ENCODE data around the gene SRRM5. TPM values are rescaled to one million over a fixed set of nuclear protein-coding genes. Genes with fewer than 3 reads are reported as not detected.

The SRRM5 gene
- total RNA-seq, 4 donors from 2014 or later = 0.13 to 0.42 (median 0.25) TPM

DNA sequence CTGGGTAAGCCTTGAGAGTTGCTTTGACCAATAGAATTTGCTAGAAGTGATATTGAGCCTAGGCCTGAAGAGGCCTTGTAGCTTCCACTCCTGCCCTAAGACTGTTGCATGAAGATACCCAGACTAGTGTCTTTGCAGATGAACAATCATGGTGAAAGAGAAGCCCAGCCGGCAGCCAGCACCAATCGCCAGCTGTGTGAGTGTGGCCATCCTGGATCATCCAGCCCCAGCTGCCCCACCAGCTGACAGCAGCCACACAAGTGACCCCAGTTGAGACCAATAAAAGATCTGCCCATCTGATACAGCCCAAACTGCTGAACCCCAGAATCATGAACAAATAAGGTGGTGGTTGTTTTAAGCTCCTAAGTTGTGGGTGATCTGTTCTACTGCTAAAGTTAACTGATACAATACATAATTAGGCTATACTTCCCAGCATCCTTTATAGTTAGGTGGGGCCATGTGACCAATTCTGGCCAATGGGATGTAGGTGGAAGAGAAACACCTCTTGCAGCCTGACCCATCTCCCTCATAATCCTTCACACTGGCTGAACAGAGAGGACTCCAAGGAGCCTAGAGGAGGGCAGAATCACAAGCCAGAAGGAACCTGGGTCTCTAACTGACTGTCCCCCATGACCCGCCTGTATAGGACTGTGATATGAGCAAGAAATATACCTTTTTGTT, 16.9 kb downstream of the SRRM5 start:
- DNase-seq (ENCODE audit: extremely low spot score) = no peak
- TF ChIP-seq POLR2A (IDR thresholded peaks at IDR 0.05; ENCODE audit: low read depth) (no peak), POLR2AphosphoS5 (IDR thresholded peaks at IDR 0.05) (no peak), EP300 (IDR thresholded peaks at IDR 0.05) (no peak)
- TF ChIP-seq, protein P1, sequence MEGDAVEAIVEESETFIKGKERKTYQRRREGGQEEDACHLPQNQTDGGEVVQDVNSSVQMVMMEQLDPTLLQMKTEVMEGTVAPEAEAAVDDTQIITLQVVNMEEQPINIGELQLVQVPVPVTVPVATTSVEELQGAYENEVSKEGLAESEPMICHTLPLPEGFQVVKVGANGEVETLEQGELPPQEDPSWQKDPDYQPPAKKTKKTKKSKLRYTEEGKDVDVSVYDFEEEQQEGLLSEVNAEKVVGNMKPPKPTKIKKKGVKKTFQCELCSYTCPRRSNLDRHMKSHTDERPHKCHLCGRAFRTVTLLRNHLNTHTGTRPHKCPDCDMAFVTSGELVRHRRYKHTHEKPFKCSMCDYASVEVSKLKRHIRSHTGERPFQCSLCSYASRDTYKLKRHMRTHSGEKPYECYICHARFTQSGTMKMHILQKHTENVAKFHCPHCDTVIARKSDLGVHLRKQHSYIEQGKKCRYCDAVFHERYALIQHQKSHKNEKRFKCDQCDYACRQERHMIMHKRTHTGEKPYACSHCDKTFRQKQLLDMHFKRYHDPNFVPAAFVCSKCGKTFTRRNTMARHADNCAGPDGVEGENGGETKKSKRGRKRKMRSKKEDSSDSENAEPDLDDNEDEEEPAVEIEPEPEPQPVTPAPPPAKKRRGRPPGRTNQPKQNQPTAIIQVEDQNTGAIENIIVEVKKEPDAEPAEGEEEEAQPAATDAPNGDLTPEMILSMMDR (IDR thresholded peaks at IDR 0.05) = no peak
- no peaks in the 10 kb centered on the region for H3K4me1 ChIP-seq
- H3K27ac ChIP-seq (replicated peaks in 1 of 4) = no peak overlapping the region
- H3K27me3 ChIP-seq = no peaks in the 10 kb centered on the region
- H3K4me3 ChIP-seq = no peak overlapping the region
- intact Hi-C loops (cut with DNase I) = no loop called here
- H3K36me3 ChIP-seq = peaks cover 0 to 35% (median 11%) of the 10 kb centered on the region in 4 donors
- 95% methylated on average over 3 of the region's 3 CpGs for WGBS
- H3K9me3 ChIP-seq = no peaks in the 10 kb centered on the region

DNA sequence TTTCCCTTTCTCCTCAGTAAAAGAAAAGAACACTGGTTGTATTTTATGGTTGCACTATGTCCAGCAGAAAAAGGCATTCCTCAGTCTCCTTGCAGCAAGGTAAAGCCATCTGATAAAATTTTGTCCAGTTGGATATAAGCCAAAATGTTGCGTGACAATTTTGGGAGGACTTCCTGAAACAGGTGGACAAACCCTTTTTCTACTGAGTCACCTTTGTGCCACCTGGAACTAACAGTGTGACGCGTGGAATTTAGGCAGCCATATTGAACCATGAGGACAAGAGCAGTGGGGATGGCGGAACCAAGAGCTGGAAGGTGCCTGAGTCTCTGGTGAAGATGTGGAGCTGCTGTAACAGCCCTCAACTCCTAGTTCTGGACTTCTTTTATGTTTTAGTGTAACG, 19.6 kb downstream of the SRRM5 start:
- Histone ChIP-seq H3K27ac (replicated peaks in 1 of 4) (no peak overlapping the region), H3K9me3 (no peaks in the 10 kb centered on the region), H3K4me3 (no peak overlapping the region), H3K4me1 (peaks cover 0 to 27% (median 22%) of the 10 kb centered on the region in 4 donors), H3K27me3 (no peaks in the 10 kb centered on the region), H3K36me3 (peaks cover 0 to 10% (median 2%) of the 10 kb centered on the region in 4 donors)
- DNase-seq (ENCODE audit: extremely low spot score) = no peak
- 94% methylated on average over 5 of the region's 5 CpGs for WGBS
- TF ChIP-seq POLR2A (IDR thresholded peaks at IDR 0.05; ENCODE audit: low read depth) = no peak
- no peak for TF ChIP-seq POLR2AphosphoS5 (IDR thresholded peaks at IDR 0.05)
- TF ChIP-seq EP300 (IDR thresholded peaks at IDR 0.05) = no peak
- TF ChIP-seq, protein P1 (IDR thresholded peaks at IDR 0.05) = no peak
- intact Hi-C loops (cut with DNase I) = no loop called here

DNA sequence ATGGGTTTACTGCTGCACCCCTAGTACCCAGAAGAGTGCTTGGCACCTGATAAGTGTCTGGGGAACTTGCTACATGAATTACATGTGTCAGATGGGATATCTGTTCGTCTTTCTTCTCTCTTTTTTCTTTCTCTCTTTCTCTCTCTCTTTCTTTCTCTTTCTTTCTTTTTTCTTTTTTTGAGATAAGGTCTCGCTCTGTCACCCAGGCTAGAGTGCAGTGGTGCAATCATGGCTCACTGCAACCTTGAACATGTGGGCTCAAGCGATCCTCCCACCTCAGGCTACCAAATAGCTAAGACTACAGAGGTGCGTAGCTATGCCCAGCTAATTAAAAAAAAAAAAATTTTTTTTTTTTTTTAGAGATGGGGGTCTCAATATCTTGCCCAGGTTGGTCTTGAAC, 21.6 kb downstream of the SRRM5 start:
- H3K4me1 ChIP-seq = peaks cover 0 to 38% (median 25%) of the 10 kb centered on the region in 4 donors
- H3K27me3 ChIP-seq = no peaks in the 10 kb centered on the region
- no peaks in the 10 kb centered on the region for H3K9me3 ChIP-seq
- no peaks in the 10 kb centered on the region for H3K36me3 ChIP-seq
- TF ChIP-seq POLR2AphosphoS5 (IDR thresholded peaks at IDR 0.05) (no peak), EP300 (IDR thresholded peaks at IDR 0.05) (no peak), POLR2A (IDR thresholded peaks at IDR 0.05; ENCODE audit: low read depth) (no peak)
- TF ChIP-seq, protein P1 (IDR thresholded peaks at IDR 0.05) = no peak
- H3K4me3 ChIP-seq = no peak overlapping the region
- no peak overlapping the region for H3K27ac ChIP-seq (replicated peaks in 1 of 4)
- no peak for DNase-seq (ENCODE audit: extremely low spot score)
- intact Hi-C loops (cut with DNase I) = no loop called here
- 97% methylated on average over 4 of the region's 4 CpGs for WGBS

DNA sequence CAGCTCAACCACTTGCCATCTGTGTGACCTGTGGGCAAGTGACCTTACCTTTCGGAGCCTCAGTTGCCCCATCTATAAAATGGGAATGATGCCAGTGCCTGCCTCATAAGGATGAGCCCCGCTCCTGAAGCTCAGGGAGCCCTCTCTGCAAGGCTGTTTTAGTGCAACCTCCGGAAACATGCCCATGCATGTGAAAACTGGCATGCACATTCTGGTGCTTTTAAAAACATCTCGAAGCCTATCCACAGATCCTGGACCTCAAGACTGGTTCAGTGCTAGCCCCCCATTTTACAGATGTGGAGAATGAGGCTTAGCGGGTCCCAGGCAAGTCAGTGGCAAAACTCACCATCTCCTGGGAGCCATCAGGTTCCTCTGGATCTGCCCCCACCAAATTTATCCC, 22.2 kb downstream of the SRRM5 start:
- 89% methylated on average over 5 of the region's 5 CpGs for WGBS
- Histone ChIP-seq H3K27me3 (no peaks in the 10 kb centered on the region), H3K4me1 (peaks cover 4 to 44% (median 31%) of the 10 kb centered on the region in 4 donors), H3K36me3 (no peaks in the 10 kb centered on the region), H3K9me3 (no peaks in the 10 kb centered on the region), H3K27ac (replicated peaks in 1 of 4) (peak overlapping the region in 1 of 4 donors; percentile 76), H3K4me3 (no peak overlapping the region)
- no peak for TF ChIP-seq POLR2A (IDR thresholded peaks at IDR 0.05; ENCODE audit: low read depth)
- TF ChIP-seq, protein P1 (IDR thresholded peaks at IDR 0.05) = no peak
- DNase-seq (ENCODE audit: extremely low spot score) = no peak
- intact Hi-C loops (cut with DNase I) = no loop called here

DNA sequence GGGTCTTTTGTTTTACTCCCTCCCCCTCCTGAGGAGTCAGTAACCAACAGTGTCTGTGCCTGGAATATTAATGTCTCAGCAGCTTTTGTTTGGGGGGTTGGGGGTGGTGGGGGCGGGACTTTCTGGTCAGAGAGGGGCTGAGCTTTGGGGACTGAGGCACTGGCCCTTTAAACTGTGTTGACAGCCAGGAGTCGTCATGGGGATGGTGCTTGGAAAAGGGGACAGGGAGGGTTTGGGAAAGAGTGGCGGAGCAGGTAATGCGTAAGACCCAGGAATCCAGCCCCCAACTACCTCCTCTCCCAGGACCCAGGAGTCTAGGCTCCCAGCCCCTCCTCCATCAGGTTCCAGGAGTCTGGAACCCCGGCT, 22.6 kb downstream of the SRRM5 start:
- Histone ChIP-seq H3K4me1 (peaks cover 6 to 47% (median 33%) of the 10 kb centered on the region in 4 donors), H3K27me3 (no peaks in the 10 kb centered on the region), H3K4me3 (peak overlapping the region; percentile 32 to 46 (median 42)), H3K27ac (replicated peaks in 1 of 4) (peak overlapping the region; percentile 68 to 76 (median 72)), H3K9me3 (no peaks in the 10 kb centered on the region), H3K36me3 (no peaks in the 10 kb centered on the region)
- intact Hi-C loops (cut with DNase I) = no loop called here
- TF ChIP-seq EP300 (IDR thresholded peaks at IDR 0.05) (no peak), POLR2A (IDR thresholded peaks at IDR 0.05; ENCODE audit: low read depth) (no peak), POLR2AphosphoS5 (IDR thresholded peaks at IDR 0.05) (no peak)
- TF ChIP-seq, protein P1 (IDR thresholded peaks at IDR 0.05) = no peak
- no peak for DNase-seq (ENCODE audit: extremely low spot score)
- WGBS = 27% methylated on average over 4 of the region's 5 CpGs

All from esophagus muscularis mucosa (tissue), 4 donors.